GM12864 (cell line): Measurements from ENCODE around the gene SSTR5.

Source experiments
- DNase-seq: peaks from one replicate; pipeline ENCODE4 v3.0.0-alpha.2; 2011; ENCODE audit warnings: low read depth
- H3K4me3 ChIP-seq: 2 replicates; pipeline ENCODE4 v1.5.1; 2011; ENCODE audit warnings: mild to moderate bottlenecking, low read depth, low read length, control low read depth
- TF ChIP-seq, protein P1 (sequence below): IDR thresholded peaks from 2 replicates; pipeline ENCODE4 v1.5.1; 2011; ENCODE audit warnings: low read depth, mild to moderate bottlenecking, moderate library complexity, low read length, control low read depth, inconsistent platforms; ENCODE audit errors: missing control alignments

SSTR5 gene

DNA sequence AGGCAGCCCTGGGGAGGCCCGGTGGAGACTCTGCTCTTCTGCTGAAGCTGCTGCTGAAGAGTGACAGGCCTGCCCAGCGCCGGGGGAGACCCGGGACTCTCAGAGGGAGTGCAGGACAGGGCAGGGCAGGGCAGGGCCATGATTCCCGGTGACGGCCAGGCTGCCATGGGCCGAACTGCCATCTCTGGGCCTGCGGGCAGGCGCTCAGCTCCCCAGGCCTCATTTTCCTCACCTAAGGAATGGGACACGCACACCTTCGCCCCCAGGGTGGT is 22.6 kb upstream of the SSTR5 start:
- TF ChIP-seq, protein P1, sequence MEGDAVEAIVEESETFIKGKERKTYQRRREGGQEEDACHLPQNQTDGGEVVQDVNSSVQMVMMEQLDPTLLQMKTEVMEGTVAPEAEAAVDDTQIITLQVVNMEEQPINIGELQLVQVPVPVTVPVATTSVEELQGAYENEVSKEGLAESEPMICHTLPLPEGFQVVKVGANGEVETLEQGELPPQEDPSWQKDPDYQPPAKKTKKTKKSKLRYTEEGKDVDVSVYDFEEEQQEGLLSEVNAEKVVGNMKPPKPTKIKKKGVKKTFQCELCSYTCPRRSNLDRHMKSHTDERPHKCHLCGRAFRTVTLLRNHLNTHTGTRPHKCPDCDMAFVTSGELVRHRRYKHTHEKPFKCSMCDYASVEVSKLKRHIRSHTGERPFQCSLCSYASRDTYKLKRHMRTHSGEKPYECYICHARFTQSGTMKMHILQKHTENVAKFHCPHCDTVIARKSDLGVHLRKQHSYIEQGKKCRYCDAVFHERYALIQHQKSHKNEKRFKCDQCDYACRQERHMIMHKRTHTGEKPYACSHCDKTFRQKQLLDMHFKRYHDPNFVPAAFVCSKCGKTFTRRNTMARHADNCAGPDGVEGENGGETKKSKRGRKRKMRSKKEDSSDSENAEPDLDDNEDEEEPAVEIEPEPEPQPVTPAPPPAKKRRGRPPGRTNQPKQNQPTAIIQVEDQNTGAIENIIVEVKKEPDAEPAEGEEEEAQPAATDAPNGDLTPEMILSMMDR = no peak
- DNase-seq = no peak
- H3K4me3 ChIP-seq = no peak overlapping the region

- no peak for DNase-seq
- TF ChIP-seq, protein P1 = no peak
- no peak overlapping the region for H3K4me3 ChIP-seq
Observed at GRCh38 chr16:1050516-1050915, 22.0 kb upstream of the SSTR5 start.

DNA sequence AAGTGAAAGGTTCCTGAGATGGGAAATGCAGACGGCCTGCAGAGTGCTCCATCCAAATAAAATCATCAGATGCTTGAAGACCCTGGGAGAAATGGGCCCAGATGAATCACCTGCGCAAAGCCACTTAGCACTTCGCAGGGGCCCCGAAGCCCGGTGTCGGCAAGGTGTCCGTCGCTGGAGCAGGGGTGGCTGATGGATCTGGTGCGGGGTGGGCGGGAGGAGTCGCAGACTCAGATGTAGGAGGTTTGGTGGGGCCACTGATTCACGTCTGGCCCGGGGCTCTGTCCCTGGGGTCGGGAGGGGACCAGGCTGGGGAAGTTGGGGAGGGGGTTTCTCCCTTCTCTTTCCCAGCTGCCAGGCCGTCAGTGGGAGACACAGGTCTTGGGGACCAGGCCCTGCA is 21.6 kb upstream of the SSTR5 start:
- no peak overlapping the region for H3K4me3 ChIP-seq
- no peak for DNase-seq
- TF ChIP-seq, protein P1 = no peak

GRCh38 chr16:1051446-1051845 is 21.1 kb upstream of the SSTR5 start:
- TF ChIP-seq, protein P1 = no peak
- H3K4me3 ChIP-seq = no peak overlapping the region
- DNase-seq = no peak

DNA sequence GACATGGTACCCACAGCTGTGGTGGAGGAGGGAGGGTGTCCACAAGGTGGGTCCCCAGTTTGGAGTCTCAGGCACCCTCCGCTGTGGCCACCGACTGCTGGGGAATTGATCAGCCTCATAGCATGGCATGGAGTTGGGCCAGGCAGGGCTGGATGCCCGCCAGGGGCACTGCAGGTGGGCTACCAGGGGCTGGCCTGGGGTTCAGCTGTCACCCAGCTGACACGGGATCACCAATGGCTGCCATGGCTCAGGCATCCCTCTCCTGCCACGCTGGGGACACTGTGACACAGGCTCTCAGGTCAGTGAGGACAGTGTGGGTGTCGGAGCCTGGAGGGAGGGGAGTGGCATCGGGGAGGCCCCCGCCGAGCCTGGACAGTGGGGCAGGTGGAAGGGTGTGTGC is 19.8 kb upstream of the SSTR5 start:
- H3K4me3 ChIP-seq = no peak overlapping the region
- no peak for DNase-seq
- TF ChIP-seq, protein P1 = no peak

- no peak for DNase-seq
- no peak overlapping the region for H3K4me3 ChIP-seq
- TF ChIP-seq, protein P1 = no peak
Observed at GRCh38 chr16:1053121-1053521, 19.4 kb upstream of the SSTR5 start.

DNA sequence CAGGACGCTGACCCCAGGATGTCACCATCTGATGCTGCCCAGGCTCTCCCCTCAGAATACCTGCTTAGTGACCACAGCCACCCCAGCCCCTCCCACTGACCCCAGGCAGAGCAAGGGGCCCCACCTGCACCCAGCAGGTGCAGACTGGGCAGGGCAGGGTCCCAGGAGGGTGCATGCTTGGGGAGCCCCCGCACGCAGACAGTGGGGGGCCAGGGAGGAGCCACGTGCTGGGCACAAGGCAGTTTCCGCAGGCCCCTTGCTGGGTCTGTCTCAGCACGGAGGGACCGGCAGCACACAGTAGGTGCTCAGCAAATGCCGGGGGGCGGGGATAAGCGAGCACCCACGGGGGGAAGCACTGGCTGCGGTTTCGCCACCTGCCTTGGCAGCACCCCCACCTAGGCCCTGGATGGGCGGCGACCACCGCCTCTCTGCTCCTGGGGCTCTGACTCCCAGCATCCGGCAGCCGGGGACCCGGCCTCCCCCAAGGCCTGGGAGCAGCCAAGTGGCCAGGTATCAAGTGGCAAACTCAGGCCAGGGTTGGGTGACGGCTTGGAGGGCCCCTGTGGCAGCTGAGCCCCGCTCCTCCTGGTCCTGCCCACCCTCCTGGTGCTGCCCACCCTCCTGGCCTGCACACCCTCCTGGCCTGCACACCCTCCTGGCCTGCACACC is 18.7 kb upstream of the SSTR5 start:
- TF ChIP-seq, protein P1 = no peak
- no peak for DNase-seq
- no peak overlapping the region for H3K4me3 ChIP-seq
